ENCODE results near the gene TALDO1.

DNA sequence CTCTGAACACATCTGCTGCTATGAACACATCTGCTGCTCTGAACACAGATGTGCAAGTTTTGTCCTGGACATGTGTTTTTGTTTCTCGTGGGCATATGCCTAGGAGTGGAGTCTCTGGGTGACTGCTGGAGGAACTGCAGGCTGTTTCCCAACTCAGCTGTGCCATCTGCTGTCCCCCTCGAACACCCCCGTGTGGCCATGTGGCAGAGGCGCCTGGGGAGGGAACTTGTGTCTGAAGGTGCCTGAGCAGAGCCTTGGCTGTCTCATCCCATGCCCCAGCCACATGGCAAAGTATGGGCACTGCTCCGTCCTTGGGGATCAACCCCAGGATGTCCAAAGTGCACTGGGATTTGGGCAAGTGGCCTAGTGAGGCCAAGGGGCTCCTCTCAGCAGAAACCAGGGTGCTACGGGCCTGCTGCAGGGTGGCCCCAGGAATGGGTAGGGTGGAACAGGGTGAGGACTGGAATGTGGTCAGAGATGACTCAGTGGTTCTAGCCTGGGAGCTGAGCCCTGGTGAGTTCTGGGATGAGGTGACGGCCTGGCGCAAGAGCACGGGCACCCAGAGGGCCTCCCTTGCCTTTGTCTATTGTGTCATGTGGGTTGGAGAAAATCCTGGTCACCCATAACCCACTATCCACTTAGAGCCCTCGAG lies 15.3 kb downstream of the TALDO1 start:
- TF ChIP-seq, protein P1, sequence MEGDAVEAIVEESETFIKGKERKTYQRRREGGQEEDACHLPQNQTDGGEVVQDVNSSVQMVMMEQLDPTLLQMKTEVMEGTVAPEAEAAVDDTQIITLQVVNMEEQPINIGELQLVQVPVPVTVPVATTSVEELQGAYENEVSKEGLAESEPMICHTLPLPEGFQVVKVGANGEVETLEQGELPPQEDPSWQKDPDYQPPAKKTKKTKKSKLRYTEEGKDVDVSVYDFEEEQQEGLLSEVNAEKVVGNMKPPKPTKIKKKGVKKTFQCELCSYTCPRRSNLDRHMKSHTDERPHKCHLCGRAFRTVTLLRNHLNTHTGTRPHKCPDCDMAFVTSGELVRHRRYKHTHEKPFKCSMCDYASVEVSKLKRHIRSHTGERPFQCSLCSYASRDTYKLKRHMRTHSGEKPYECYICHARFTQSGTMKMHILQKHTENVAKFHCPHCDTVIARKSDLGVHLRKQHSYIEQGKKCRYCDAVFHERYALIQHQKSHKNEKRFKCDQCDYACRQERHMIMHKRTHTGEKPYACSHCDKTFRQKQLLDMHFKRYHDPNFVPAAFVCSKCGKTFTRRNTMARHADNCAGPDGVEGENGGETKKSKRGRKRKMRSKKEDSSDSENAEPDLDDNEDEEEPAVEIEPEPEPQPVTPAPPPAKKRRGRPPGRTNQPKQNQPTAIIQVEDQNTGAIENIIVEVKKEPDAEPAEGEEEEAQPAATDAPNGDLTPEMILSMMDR (IDR thresholded peaks at IDR 0.05) = peak in 2 of 4 experiments; percentile 30 to 60
- TF ChIP-seq POLR2AphosphoS5 (IDR thresholded peaks at IDR 0.05) (no peak), POLR2A (IDR thresholded peaks at IDR 0.05) (no peak)

All from prostate gland (tissue), 2 donors.